NB4 (cell line): ENCODE measurements around the gene FBXO15.

Source experiments
- POLR2A ChIP-seq: IDR thresholded peaks from 2 replicates; pipeline ENCODE4 v1.6.1; 2011; ENCODE audit warnings: mild to moderate bottlenecking; ENCODE audit not compliant: insufficient read length; ENCODE audit errors: extremely low read depth
- TF ChIP-seq, protein P1 (sequence below): IDR thresholded peaks from one replicate; pipeline ENCODE4 v1.5.1; 2012; ENCODE audit warnings: low read depth, low read length
- TF ChIP-seq, protein P2 (sequence below): IDR thresholded peaks from 2 replicates; pipeline ENCODE4 v1.6.1; 2011; ENCODE audit warnings: low read depth, low read length

DNA sequence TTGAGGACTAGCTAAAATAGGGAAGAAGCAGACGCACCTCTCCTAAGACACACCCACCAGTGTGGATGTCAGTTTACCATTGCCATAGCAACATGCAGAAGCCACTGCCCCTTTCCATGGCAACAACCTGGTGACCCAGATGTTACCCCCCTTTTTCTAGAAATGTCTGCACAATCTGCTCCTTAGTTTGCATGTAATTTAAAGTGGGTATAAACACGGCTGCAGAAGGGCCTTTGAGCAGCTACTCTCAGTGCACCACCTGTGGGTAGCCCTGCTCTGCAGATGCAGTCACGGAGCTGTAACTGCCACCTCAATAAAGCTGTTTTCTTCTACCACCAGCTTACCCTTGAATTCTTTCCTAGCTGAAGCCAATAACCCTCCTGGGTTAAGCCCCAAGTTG lies 87.1 kb downstream of the FBXO15 start:
- TF ChIP-seq, protein P1, sequence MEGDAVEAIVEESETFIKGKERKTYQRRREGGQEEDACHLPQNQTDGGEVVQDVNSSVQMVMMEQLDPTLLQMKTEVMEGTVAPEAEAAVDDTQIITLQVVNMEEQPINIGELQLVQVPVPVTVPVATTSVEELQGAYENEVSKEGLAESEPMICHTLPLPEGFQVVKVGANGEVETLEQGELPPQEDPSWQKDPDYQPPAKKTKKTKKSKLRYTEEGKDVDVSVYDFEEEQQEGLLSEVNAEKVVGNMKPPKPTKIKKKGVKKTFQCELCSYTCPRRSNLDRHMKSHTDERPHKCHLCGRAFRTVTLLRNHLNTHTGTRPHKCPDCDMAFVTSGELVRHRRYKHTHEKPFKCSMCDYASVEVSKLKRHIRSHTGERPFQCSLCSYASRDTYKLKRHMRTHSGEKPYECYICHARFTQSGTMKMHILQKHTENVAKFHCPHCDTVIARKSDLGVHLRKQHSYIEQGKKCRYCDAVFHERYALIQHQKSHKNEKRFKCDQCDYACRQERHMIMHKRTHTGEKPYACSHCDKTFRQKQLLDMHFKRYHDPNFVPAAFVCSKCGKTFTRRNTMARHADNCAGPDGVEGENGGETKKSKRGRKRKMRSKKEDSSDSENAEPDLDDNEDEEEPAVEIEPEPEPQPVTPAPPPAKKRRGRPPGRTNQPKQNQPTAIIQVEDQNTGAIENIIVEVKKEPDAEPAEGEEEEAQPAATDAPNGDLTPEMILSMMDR = no peak
- TF ChIP-seq, protein P2, sequence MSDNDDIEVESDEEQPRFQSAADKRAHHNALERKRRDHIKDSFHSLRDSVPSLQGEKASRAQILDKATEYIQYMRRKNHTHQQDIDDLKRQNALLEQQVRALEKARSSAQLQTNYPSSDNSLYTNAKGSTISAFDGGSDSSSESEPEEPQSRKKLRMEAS = no peak
- TF ChIP-seq POLR2A = no peak
